GM20000 (cell line): Measurements from ENCODE around the gene COL8A2.

Experiments used
- DNase-seq: peaks from one replicate; pipeline ENCODE4 v3.0.0; 2012; ENCODE audit warnings: low spot score
- TF ChIP-seq, protein P1 (sequence below): IDR thresholded peaks from 2 replicates; pipeline ENCODE4 v1.5.1; 2012; ENCODE audit warnings: mild to moderate bottlenecking, control low read depth; ENCODE audit errors: extremely low read depth, missing control alignments

Gene COL8A2

DNA sequence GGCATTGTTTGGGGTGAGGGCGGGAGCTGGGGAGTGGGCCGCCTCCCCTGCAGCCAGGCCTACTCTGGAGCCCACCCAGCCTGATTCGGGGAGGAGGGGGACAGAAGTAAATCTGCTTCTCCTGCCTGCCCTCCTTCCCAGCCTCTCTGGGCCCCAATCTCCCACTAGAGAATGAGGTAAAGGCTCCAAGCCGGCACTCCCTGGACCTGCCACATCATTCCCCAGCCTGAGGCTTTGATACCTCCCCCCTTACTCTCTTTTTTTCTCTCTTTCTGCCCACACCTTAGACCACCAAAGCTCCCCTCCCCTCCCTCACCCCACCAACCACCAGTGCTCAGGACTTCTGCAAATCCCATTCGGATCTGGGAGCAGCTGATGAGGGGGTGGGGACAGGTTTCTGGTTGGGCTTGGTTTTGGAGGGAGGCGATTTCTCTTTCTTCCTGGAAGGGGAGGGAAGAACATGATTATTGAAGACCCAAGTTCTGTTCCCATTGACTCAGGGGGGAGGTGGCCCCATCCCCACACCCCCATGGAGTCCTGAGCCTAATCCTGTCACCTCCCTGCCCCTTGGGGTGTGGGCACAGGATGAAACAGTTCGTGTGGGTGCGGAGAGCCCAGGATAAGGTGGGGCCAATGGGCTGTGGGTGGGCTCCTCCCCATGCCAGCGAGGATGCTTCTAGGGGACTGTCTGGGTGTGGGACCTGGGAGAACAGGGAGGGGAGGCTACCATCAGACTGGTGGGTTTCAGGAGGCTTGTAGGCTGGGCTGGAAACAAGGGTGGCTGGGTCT, 32.3 kb upstream of the COL8A2 start:
- TF ChIP-seq, protein P1, sequence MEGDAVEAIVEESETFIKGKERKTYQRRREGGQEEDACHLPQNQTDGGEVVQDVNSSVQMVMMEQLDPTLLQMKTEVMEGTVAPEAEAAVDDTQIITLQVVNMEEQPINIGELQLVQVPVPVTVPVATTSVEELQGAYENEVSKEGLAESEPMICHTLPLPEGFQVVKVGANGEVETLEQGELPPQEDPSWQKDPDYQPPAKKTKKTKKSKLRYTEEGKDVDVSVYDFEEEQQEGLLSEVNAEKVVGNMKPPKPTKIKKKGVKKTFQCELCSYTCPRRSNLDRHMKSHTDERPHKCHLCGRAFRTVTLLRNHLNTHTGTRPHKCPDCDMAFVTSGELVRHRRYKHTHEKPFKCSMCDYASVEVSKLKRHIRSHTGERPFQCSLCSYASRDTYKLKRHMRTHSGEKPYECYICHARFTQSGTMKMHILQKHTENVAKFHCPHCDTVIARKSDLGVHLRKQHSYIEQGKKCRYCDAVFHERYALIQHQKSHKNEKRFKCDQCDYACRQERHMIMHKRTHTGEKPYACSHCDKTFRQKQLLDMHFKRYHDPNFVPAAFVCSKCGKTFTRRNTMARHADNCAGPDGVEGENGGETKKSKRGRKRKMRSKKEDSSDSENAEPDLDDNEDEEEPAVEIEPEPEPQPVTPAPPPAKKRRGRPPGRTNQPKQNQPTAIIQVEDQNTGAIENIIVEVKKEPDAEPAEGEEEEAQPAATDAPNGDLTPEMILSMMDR, result no peak
- DNase-seq, result no peak

DNA sequence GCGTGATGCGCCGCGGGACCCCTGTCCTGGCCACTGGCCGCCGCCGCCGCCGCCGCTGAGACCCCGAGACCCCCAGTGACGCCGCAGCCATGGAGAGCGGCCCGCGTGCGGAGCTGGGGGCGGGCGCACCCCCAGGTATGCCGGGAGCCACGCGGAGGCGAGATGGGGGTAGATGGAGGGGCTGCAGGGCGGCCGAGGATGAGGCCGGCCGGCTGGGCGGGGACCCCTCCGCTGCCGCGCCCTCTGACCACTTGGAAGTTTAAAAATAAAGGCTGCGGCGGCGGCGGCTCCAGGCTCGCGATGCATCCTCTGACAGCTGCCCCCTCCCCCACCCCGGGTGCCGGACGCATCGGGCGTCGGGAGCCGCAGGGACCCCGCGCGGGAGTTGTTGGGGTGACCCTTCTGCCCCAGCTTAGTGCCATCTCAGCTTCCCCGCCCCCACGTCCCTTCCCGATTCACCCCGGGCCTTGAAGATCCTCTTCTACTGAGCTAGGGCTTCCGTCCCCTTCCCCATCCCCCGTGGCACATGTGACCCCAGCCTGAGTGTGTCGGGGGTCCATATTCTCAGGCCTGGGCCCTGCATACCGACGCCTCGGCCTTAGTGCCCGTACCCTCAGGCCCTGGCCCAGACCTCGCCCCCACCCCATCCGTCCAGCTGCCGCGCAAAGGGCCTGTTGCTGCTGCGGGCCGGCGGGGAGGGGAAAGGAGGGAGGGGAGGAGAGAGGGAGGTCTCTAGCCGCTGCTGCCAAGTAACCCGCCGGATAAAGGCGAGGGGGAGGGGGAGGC, 31.5 kb upstream of the COL8A2 start:
- peak; percentile 68 for DNase-seq
- TF ChIP-seq, protein P1, result no peak

DNA sequence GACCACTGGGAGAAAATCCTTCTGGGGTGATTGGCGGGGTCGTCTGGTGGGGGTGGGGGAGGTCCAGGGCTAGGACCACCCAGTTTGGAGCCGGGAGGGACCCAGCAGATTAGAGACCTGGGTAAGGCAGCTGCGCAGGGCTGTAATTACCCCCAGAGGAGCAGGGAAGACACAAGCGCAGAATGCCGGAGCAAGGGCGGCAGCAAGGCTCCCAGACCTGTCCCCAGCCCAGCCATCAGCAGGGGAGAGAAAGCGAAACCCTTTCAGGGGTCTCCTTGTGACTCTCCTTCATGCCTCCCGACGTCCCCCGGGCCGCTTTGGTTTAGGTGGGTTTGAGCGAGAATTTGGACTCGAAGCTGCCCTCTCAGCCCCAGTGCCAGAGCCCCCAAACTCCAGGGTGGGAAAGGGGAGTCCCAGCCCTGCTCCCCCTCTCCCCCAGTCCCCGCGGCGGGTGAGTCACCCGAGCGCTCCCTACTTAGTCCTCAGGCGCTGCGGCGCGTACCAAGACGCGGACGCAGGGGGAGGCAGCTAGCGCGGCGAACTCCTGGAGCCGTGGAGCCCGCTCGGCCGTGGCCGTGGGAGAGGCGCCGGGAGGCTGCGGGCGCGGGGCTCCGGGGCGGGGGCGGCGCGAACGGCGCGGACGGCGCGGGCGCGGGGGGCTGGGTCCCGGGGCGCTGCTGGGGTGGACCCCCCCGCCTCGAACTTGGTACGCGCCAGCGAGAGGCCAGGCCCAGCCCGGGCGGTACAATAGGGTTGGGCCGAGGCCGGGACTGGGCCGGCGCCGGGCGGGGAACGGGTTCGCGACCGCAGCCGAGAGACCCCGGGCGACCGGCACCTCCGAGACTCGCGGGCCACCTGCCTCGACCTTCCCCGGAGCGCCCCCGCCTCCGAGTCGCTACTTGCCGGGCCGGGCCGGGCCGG, 30.6 kb upstream of the COL8A2 start, which contains the start of gene MAP7D1:
Gene MAP7D1 (plus strand): TSS at position 753 of the 921 bp plus-strand sequence. CDS start 258 bp downstream, outside the sequence.
- TF ChIP-seq, protein P1, result no peak
- peak; percentile 91 for DNase-seq

DNA sequence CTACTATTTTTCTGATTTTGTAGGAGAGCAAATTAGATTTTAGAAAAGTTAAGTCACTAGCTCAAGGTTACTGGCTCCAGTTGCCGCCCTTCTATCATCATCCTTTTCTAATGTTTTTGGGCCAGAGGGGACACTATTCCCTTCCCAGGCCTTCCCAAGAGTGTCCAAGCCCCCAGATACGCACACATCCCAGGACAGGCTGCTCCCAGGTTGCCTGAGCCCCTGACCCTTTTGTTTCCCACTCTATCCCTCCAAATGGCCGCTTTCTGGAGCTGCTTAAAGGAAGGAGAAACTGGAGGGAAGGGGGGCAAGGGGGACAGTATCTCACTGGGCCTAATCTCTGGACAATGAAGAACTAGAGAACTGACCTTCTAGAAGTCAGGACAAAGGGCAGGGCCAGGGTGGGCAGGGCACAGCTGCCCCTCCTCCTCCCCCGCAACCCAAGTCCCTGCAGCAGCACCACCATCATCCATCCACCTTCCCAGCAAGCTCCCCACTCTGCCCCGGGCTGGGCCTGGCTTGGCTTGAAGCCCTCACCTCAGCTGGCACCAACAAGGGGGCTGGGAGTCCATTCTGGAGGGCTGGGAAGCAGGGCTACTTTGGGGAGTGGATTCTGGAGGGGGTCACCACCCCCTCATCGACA, 29.9 kb upstream of the COL8A2 start:
- TF ChIP-seq, protein P1, result no peak
- no peak for DNase-seq

DNA sequence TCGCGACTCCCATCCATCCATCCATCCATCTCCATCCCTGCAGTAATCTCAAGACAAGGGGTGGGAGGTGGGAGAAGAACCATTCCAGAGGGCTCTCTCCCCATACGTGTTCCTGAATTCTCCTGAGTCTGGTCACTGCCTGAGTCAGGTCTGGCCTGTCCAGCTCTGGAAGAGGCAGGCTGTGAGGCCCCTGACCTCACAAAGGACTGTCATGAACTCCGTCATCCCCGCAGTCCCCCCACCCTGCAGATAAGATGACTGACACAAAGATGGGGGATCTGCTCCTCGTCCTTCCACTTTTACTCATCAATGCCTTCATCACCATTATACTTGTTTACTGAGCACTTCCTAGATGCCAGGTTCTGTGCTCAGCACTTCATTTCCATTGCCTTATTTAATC, 29.3 kb upstream of the COL8A2 start:
- DNase-seq, result no peak
- TF ChIP-seq, protein P1, result no peak

DNA sequence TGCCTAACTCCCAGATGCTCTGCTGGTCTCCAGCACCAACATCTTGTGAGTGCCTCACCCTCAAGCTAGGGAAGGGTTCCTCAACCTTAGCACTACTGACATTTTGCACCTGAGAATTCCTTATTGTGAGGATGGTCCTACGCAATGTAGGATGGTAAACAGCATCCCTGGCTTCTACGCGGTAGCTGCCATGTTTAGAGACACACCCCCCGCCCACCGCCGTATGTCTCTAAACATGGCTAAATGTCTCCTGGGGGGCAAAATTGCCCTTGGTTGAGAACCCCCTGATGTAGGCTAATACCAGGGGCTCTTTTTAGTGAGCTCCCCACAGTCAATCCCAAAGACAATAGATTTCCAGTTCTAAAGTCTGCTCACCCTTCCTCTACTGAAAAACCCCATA, 28.5 kb upstream of the COL8A2 start:
- TF ChIP-seq, protein P1, result no peak
- DNase-seq, result no peak
